K562 (cell line): ENCODE results near the gene SZT2. TPM values are rescaled to one million over a fixed set of nuclear protein-coding genes. Genes with fewer than 3 reads are reported as not detected.

Experiments used
- ARID1B ChIP-seq: fragments of 450-650 bp; IDR thresholded peaks from 2 replicates; pipeline ENCODE4 v1.6.1; 2016; ENCODE audit warnings: antibody characterized with exemption, mild to moderate bottlenecking, inconsistent platforms
- CBFA2T3 ChIP-seq: fragments of 450-650 bp; IDR thresholded peaks from 2 replicates; pipeline ENCODE4 v1.6.1; 2017
- CBX2 ChIP-seq: fragments of 200-600 bp; sonication (generic); IDR thresholded peaks from one replicate; pipeline ENCODE4 v1.6.1; 2012; ENCODE audit warnings: mild to moderate bottlenecking, low read length, inconsistent platforms; ENCODE audit not compliant: insufficient read depth, poor library complexity, severe bottlenecking
- CUX1 ChIP-seq: fragments of 200-800 bp; sonication (Bioruptor generic); IDR thresholded peaks from 2 replicates; pipeline ENCODE4 v1.6.1; 2016; ENCODE audit warnings: missing genetic modification characterization, missing compliant biosample characterization
- ESRRB ChIP-seq: fragments of 250-450 bp; sonication (Bioruptor Pico); IDR thresholded peaks from 2 replicates; pipeline ENCODE4 v1.5.0; 2020; ENCODE audit warnings: mild to moderate bottlenecking, moderate library complexity, borderline replicate concordance
- FOS ChIP-seq: IDR thresholded peaks from 3 replicates; pipeline ENCODE4 v1.6.1; 2011; ENCODE audit not compliant: insufficient read length; ENCODE audit errors: extremely low read depth
- HDAC3 ChIP-seq: fragments of 450-650 bp; IDR thresholded peaks from 2 replicates; pipeline ENCODE4 v1.6.1; 2018; ENCODE audit warnings: borderline replicate concordance, mild to moderate bottlenecking, moderate library complexity; ENCODE audit not compliant: partially characterized antibody
- HMGXB4 ChIP-seq: sonication (generic); formaldehyde crosslinking; IDR thresholded peaks from 2 replicates; pipeline ENCODE4 v1.8.1; 2023; ENCODE audit warnings: mild to moderate bottlenecking, missing genetic modification reagents
- MXI1 ChIP-seq: IDR thresholded peaks from 2 replicates; pipeline ENCODE4 v1.6.1; 2011; ENCODE audit warnings: low read depth, mild to moderate bottlenecking, improper control_type of control experiment, low read length
- MYNN ChIP-seq, 2 experiments: sonication (generic); formaldehyde crosslinking in 1 of 2; IDR thresholded peaks; 2 replicates each; pipeline versions ENCODE4 v1.5.0 to v1.6.1; 2016 to 2020; ENCODE audit warnings: antibody characterized with exemption in 1 of 2, missing genetic modification reagents in 1 of 2
- PATZ1 ChIP-seq: fragments of 250-450 bp; sonication (Bioruptor Pico); IDR thresholded peaks from 2 replicates; pipeline ENCODE4 v1.5.0; 2020; ENCODE audit warnings: mild to moderate bottlenecking, borderline replicate concordance
- POLR2AphosphoS2 ChIP-seq: IDR thresholded peaks from 2 replicates; pipeline ENCODE4 v1.6.1; 2012; ENCODE audit warnings: low read length, improper control_type of control experiment
- PTRF ChIP-seq: fragments of 450-650 bp; IDR thresholded peaks from 2 replicates; pipeline ENCODE4 v1.6.1; 2016; ENCODE audit warnings: mild to moderate bottlenecking, missing genetic modification characterization, missing compliant biosample characterization
- RFX1 ChIP-seq: fragments of 450-650 bp; IDR thresholded peaks from 2 replicates; pipeline ENCODE4 v1.6.1; 2016; ENCODE audit warnings: mild to moderate bottlenecking, moderate library complexity
- SMARCA5 ChIP-seq: fragments of 450-650 bp; IDR thresholded peaks from 2 replicates; pipeline ENCODE4 v1.6.1; 2016
- SRSF7 ChIP-seq: fragments of 200-400 bp; formaldehyde crosslinking; optimal IDR thresholded peaks from 2 replicates; pipeline ENCODE3; 2017; ENCODE audit warnings: mild to moderate bottlenecking, low read depth, low read length
- TAL1 ChIP-seq: fragments of 450-650 bp; IDR thresholded peaks from 2 replicates; pipeline ENCODE4 v1.6.1; 2016; ENCODE audit warnings: mild to moderate bottlenecking
- ZNF140 ChIP-seq: fragments of 250-450 bp; sonication (Bioruptor Pico); IDR thresholded peaks from 2 replicates; pipeline ENCODE4 v1.8.0; 2021; ENCODE audit warnings: moderate library complexity, mild to moderate bottlenecking, inconsistent platforms
- polyA plus RNA-seq, 8 experiments: library from polyadenylated mRNA; depleted of rRNA in 4 of 8; stranded (reverse) in 5 of 8; unstranded in 3 of 8; fragments of >200 nt; fragmentation: Nextera tagmentation in 2 of 8; fragmentation: Illumina TruSeq in 1 of 8; extraction: Ambion mirVana in 2 of 8; extraction: Trizol in 1 of 8; gene quantifications; 2 replicates each; pipeline versions ENCODE4 v1.2.1 to v1.2.3, GENCODE V29; 2011 to 2014; ENCODE audit warnings: inconsistent platforms in 1 of 8, missing spikeins in 1 of 8
- total RNA-seq, 7 experiments: library from RNA; depleted of rRNA in 6 of 7; stranded (reverse); fragments of >200 nt in 6 of 7; fragmentation: Illumina TruSeq in 2 of 7; extraction: Trizol in 2 of 7; gene quantifications; 2 replicates each; pipeline versions ENCODE4 v1.2.1 to v1.2.3, GENCODE V29; 2011 to 2021; ENCODE audit warnings: low replicate concordance in 1 of 7

SZT2 gene
- total and polyA plus RNA-seq, 9 of the 15 experiments (the other 6 are each of a cell fraction or from before 2014, with no cell fraction given) = 0.88 to 31.0 (median 12.8) TPM

GRCh38 chr1:43452789-43453441, 63.2 kb downstream of the SZT2 start (continued):
- TF ChIP-seq CUX1 (CRISPR knock-in tag) (no peak), ZNF140 (no peak), CBX2 (no peak), HDAC3 (no peak), PATZ1 (CRISPR knock-in tag) (no peak), CBFA2T3 (peak; percentile 88), POLR2AphosphoS2 (peak; percentile 52; the same call in 1 of the 2 replicates), MYNN (IDR thresholded peaks at IDR 0.05) (0 out of 2 replicates have a peak, but pooled peaks have one; percentile 30), MYNN (CRISPR knock-in tag; IDR thresholded peaks at IDR 0.05) (no peak), HMGXB4 (no peak), SMARCA5 (no peak), MXI1 (no peak), PTRF (tag) (no peak), FOS (no peak), ESRRB (CRISPR knock-in tag) (no peak), TAL1 (peak; percentile 52; the same call in 1 of the 2 replicates), SRSF7 (no peak), RFX1 (no peak), ARID1B (peak; percentile 33; the same call in 1 of the 2 replicates)
